Articular chondrocyte of knee joint (primary cell): Measurements from ENCODE around the gene OSMR. TPM values are rescaled to one million over a fixed set of nuclear protein-coding genes. Genes with fewer than 3 reads are reported as not detected.

ENCODE experiments used
- total RNA-seq: library from RNA; depleted of rRNA; stranded (reverse); fragments of >200 nt; gene quantifications from 2 replicates; pipeline ENCODE4 v1.2.3, GENCODE V29; 2012

The OSMR gene
- 145 and 202 TPM in 2 replicates for total RNA-seq

GRCh38 chr5:38845526-38846378 lies at the start of gene OSMR:
TSS of gene OSMR (plus strand) at chr5:38846012. CDS start at chr5:38869045, 23,033 bp downstream.

Other genes with a start within 250 kb of the OSMR start
- 44.0 and 45.2 TPM in 2 replicates for gene RICTOR, start 228.4 kb downstream of the OSMR start, total RNA-seq